WERI-Rb-1 (cell line): ENCODE results near the gene SLC10A7.

ENCODE experiments used
- DNase-seq: peaks from one replicate; pipeline ENCODE4 v3.0.0-alpha.2; 2020
- H3K27ac ChIP-seq: fragments of 250-450 bp; sonication (Bioruptor Pico); 2 replicates; pipeline ENCODE4 v1.5.1; 2020; ENCODE audit warnings: mild to moderate bottlenecking, moderate library complexity
- H3K27me3 ChIP-seq: fragments of 250-450 bp; sonication (Bioruptor Pico); 2 replicates; pipeline ENCODE4 v1.5.1; 2021; ENCODE audit warnings: mild to moderate bottlenecking, low read depth, moderate library complexity; ENCODE audit not compliant: insufficient read depth, severe bottlenecking
- H3K36me3 ChIP-seq: fragments of 250-450 bp; sonication (Bioruptor Pico); 2 replicates; pipeline ENCODE4 v1.5.1; 2020; ENCODE audit warnings: mild to moderate bottlenecking, moderate library complexity
- H3K4me3 ChIP-seq: 2 replicates; pipeline ENCODE4 v1.5.1; 2011; ENCODE audit warnings: low read depth, mild to moderate bottlenecking, control low read depth, low read length
- H3K9me3 ChIP-seq: fragments of 250-450 bp; sonication (Bioruptor Pico); 2 replicates; pipeline ENCODE4 v1.5.1; 2021; ENCODE audit warnings: mild to moderate bottlenecking, moderate library complexity; ENCODE audit not compliant: severe bottlenecking
- CTCF ChIP-seq: IDR thresholded peaks from 2 replicates; pipeline ENCODE4 v1.5.1; 2011; ENCODE audit warnings: low read depth, mild to moderate bottlenecking, control low read depth, inconsistent platforms, low read length

Gene SLC10A7

GRCh38 chr4:146317783-146318182 lies 204.0 kb downstream of the SLC10A7 start:
- Histone ChIP-seq H3K9me3 (no peaks in the 10 kb centered on the region), H3K27me3 (no peaks in the 10 kb centered on the region), H3K27ac (no peak overlapping the region), H3K4me3 (no peak overlapping the region), H3K36me3 (no peaks in the 10 kb centered on the region)
- TF ChIP-seq CTCF, result no peak
- DNase-seq, result no peak

DNA sequence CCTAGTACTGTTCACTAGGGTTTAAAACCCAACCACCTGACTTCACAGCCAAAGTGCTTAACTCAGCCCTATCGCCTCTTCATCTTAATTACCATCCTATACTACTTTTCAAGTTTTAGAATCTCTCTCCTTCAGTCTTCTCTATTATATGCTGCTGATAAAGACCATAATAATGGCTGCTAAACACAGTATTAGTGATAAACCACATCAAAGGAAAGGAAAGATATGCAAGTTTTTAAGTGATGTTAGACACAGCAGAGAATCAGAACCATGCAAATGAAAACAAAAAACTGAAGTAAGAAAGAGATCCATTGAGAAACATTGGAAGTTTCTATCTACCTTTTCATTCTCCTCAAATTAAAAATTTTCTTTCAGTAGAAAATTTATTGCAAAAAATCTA lies 206.6 kb downstream of the SLC10A7 start:
- no peak for DNase-seq
- Histone ChIP-seq H3K27me3 (no peaks in the 10 kb centered on the region), H3K9me3 (no peaks in the 10 kb centered on the region), H3K27ac (no peak overlapping the region), H3K4me3 (no peak overlapping the region), H3K36me3 (no peaks in the 10 kb centered on the region)
- no peak for TF ChIP-seq CTCF

- Histone ChIP-seq H3K9me3 (no peaks in the 10 kb centered on the region), H3K27ac (no peak overlapping the region), H3K4me3 (no peak overlapping the region), H3K27me3 (no peaks in the 10 kb centered on the region), H3K36me3 (no peaks in the 10 kb centered on the region)
- no peak for DNase-seq
- no peak for TF ChIP-seq CTCF
Observed at GRCh38 chr4:146311238-146311970, 210.3 kb downstream of the SLC10A7 start.

GRCh38 chr4:146310319-146311021 lies 211.3 kb downstream of the SLC10A7 start:
- no peak for DNase-seq

GRCh38 chr4:146308951-146309350 lies 212.8 kb downstream of the SLC10A7 start:
- no peak overlapping the region for H3K4me3 ChIP-seq
- H3K36me3 ChIP-seq, result no peaks in the 10 kb centered on the region
- H3K9me3 ChIP-seq, result no peaks in the 10 kb centered on the region
- no peaks in the 10 kb centered on the region for H3K27me3 ChIP-seq
- no peak overlapping the region for H3K27ac ChIP-seq
- no peak for DNase-seq
- TF ChIP-seq CTCF, result no peak

More at GRCh38 chr4:146310319-146311021, 211.3 kb downstream of the SLC10A7 start:
- no peak for TF ChIP-seq CTCF
- Histone ChIP-seq H3K9me3 (no peaks in the 10 kb centered on the region), H3K27me3 (no peaks in the 10 kb centered on the region), H3K27ac (no peak overlapping the region), H3K4me3 (no peak overlapping the region), H3K36me3 (no peaks in the 10 kb centered on the region)
